Measurements from ENCODE around the gene CABP1. TPM values are rescaled to one million over a fixed set of nuclear protein-coding genes. Genes with fewer than 3 reads are reported as not detected.

The CABP1 gene
- total and polyA plus RNA-seq, 9 of the 15 experiments (the other 6 are each of a cell fraction or from before 2014, with no cell fraction given): not detected

DNA sequence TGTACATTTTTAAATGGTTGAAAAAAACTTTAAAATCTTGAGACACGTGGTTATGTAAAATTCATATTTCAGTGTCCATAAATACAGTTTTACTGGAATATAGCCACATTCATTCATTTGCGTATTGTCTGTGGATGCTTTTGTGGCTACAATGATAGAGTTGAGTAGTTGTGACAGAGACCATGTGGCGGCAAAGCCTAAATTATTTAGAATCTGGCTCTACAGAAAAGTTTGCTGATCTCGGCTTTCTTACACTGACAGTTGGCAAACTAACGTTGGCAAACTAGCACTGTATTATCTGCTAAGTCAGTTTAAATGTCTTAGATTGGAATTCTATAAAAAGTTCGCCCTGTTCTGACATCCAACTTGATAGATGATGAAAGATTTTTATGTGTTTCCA is 72.2 kb downstream of the CABP1 start:
- Histone ChIP-seq H3K4me3 (no peak overlapping the region), H3K9me1 (ENCODE audit: control insufficient read depth, insufficient read depth, low read length) (no peaks in the 10 kb centered on the region), H3K36me3 (ENCODE audit: control insufficient read depth, insufficient read depth, low read length) (peaks cover 44% of the 10 kb centered on the region), H3K9ac (ENCODE audit: insufficient read depth in 1 of 2, low read depth in 2 of 2, low read length in 2 of 2) (no peak overlapping the region), H2AFZ (ENCODE audit: low read depth, low read length) (no peak overlapping the region), H3K27me3 (ENCODE audit: control insufficient read depth in 2 of 2, insufficient read depth in 2 of 2, low read length in 2 of 2) (no peaks in the 10 kb centered on the region), H3K27ac (ENCODE audit: extremely low read depth, low read depth, low read length) (no peak overlapping the region), H3K4me2 (ENCODE audit: insufficient read depth, low read length) (no peak overlapping the region), H4K20me1 (replicated peaks; ENCODE audit: control insufficient read depth, insufficient read depth, low read length) (no peaks in the 10 kb centered on the region; the same call in 1 of the 2 replicates), H3K79me2 (ENCODE audit: control insufficient read depth, insufficient read depth, low read length) (peaks cover 16% of the 10 kb centered on the region), H3K9me3 (replicated peaks; ENCODE audit: control insufficient read depth, insufficient read depth, low read depth, low read length) (no peaks in the 10 kb centered on the region), H3K4me1 (replicated peaks in 1 of 2; ENCODE audit: control insufficient read depth in 2 of 2, insufficient read depth in 2 of 2, low read length in 2 of 2) (peaks cover 7 to 17% of the 10 kb centered on the region in 2 experiments; a peak in 4 of 5 replicates)
- no TSS peak for BruUV-seq (replicated peaks)
- TF ChIP-seq C11orf30 (IDR thresholded peaks at IDR 0.05; ENCODE audit: low read depth) (peak; percentile 32), GTF2A2 (tag; IDR thresholded peaks at IDR 0.05) (no peak), ZNF316 (IDR thresholded peaks at IDR 0.05) (peak; percentile 61), MAFK (IDR thresholded peaks at IDR 0.05; ENCODE audit: low read length) (peak; percentile 42; the same call in 1 of the 2 replicates)
- POLR2A ChIA-PET: interaction anchor here (1.2 to 2.8 kb wide), 2 partner anchors 7 to 20 kb away, joined by 3 to 22 read pairs; no protein-coding TSS in a partner anchor
- FAIRE-seq (peak; percentile 52), DNase-seq (ENCODE audit: extremely low read depth in 1 of 4, low spot score in 3 of 4) (no peak), ATAC-seq (no peak)
- WGBS (ENCODE audit: insufficient coverage, low coverage, missing lambda C conversion rate): 83% methylated on average over 6 of the region's 6 CpGs
- intact Hi-C loops (cut with micrococcal nuclease) (no loop called here), in situ Hi-C loops (cut with MboI) (loop anchor here (5.0 kb wide), 1 partner anchor 130 kb away; the partner anchor contains the start of gene POP5)
- CTCF ChIA-PET (ENCODE audit: low intra/inter-chr PET ratio): interaction anchor here (2.6 to 2.7 kb wide), 2 partner anchors 64 to 129 kb away, joined by 12 to 14 read pairs; no protein-coding TSS in a partner anchor

DNA sequence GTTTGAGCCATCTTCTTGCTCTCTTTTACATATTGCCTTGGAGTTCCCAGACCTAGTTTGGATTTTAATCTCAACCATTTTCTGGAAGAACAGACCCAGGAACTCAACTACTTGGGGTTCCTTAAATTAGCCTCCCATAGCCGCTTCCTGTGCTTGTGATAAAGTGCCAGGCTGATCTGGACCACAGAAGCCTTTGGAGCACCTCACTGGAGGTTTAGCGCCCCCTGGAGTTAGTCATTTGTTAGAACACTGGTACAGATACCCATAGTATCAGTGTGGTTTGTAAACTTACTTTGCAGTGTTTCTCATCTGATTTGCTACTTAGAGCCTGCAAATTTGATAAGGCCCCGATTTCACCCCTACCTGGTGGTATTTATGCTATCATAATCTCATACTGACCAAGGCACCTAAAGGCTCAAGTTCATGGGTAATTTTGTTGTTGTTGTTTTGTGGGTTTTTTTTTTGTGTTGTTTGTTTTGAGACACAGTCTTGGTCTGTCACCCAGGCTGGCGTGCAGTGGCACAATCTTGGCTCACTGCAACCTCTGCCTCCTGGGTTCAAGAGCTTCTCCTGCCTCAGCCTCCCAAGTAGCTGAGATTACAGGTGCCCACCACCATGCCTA is 73.5 kb downstream of the CABP1 start:
- in situ Hi-C loops (cut with MboI) (loop anchor here (5.0 kb wide), 1 partner anchor 132 kb away; the partner anchor contains the start of gene POP5), intact Hi-C loops (cut with micrococcal nuclease) (loop anchor here (1.0 kb wide), 2 partner anchors 67 to 131 kb away; no protein-coding TSS in a partner anchor)
- TF ChIP-seq SNRNP70 (optimal IDR thresholded peaks at IDR 0.05; ENCODE audit: low read depth, low read length) (no peak), HCFC1 (IDR thresholded peaks at IDR 0.05; ENCODE audit: low read depth, low read length) (no peak)
- TF ChIP-seq, protein P1, sequence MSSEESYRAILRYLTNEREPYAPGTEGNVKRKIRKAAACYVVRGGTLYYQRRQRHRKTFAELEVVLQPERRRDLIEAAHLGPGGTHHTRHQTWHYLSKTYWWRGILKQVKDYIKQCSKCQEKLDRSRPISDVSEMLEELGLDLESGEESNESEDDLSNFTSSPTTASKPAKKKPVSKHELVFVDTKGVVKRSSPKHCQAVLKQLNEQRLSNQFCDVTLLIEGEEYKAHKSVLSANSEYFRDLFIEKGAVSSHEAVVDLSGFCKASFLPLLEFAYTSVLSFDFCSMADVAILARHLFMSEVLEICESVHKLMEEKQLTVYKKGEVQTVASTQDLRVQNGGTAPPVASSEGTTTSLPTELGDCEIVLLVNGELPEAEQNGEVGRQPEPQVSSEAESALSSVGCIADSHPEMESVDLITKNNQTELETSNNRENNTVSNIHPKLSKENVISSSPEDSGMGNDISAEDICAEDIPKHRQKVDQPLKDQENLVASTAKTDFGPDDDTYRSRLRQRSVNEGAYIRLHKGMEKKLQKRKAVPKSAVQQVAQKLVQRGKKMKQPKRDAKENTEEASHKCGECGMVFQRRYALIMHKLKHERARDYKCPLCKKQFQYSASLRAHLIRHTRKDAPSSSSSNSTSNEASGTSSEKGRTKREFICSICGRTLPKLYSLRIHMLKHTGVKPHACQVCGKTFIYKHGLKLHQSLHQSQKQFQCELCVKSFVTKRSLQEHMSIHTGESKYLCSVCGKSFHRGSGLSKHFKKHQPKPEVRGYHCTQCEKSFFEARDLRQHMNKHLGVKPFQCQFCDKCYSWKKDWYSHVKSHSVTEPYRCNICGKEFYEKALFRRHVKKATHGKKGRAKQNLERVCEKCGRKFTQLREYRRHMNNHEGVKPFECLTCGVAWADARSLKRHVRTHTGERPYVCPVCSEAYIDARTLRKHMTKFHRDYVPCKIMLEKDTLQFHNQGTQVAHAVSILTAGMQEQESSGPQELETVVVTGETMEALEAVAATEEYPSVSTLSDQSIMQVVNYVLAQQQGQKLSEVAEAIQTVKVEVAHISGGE (CRISPR knock-in tag; IDR thresholded peaks at IDR 0.05): peak in 1 of 3 experiments; percentile 71; a peak in 2 of 6 replicates
- TF ChIP-seq, protein P2, sequence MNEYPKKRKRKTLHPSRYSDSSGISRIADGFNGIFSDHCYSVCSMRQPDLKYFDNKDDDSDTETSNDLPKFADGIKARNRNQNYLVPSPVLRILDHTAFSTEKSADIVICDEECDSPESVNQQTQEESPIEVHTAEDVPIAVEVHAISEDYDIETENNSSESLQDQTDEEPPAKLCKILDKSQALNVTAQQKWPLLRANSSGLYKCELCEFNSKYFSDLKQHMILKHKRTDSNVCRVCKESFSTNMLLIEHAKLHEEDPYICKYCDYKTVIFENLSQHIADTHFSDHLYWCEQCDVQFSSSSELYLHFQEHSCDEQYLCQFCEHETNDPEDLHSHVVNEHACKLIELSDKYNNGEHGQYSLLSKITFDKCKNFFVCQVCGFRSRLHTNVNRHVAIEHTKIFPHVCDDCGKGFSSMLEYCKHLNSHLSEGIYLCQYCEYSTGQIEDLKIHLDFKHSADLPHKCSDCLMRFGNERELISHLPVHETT (CRISPR knock-in tag; conservative IDR thresholded peaks at IDR 0.05 in 1 of 2, IDR thresholded peaks at IDR 0.05 in 1 of 2): no peak

More for the DNA sequence above, 73.5 kb downstream of the CABP1 start:
- Histone ChIP-seq H3K4me1 (replicated peaks in 1 of 2; ENCODE audit: control insufficient read depth in 2 of 2, insufficient read depth in 2 of 2, low read length in 2 of 2) (peaks cover 16 to 17% of the 10 kb centered on the region in 2 experiments; a peak in 4 of 5 replicates), H3K9me1 (ENCODE audit: control insufficient read depth, insufficient read depth, low read length) (no peaks in the 10 kb centered on the region), H3K4me2 (ENCODE audit: insufficient read depth, low read length) (no peak overlapping the region), H2AFZ (ENCODE audit: low read depth, low read length) (no peak overlapping the region), H3K36me3 (ENCODE audit: control insufficient read depth, insufficient read depth, low read length) (peaks cover 55% of the 10 kb centered on the region), H3K27ac (ENCODE audit: extremely low read depth, low read depth, low read length) (no peak overlapping the region), H4K20me1 (replicated peaks; ENCODE audit: control insufficient read depth, insufficient read depth, low read length) (no peaks in the 10 kb centered on the region; the same call in 1 of the 2 replicates), H3K79me2 (ENCODE audit: control insufficient read depth, insufficient read depth, low read length) (peaks cover 16% of the 10 kb centered on the region), H3K9me3 (replicated peaks; ENCODE audit: control insufficient read depth, insufficient read depth, low read depth, low read length) (no peaks in the 10 kb centered on the region), H3K9ac (ENCODE audit: insufficient read depth in 1 of 2, low read depth in 2 of 2, low read length in 2 of 2) (no peak overlapping the region), H3K4me3 (no peak overlapping the region), H3K27me3 (ENCODE audit: control insufficient read depth in 2 of 2, insufficient read depth in 2 of 2, low read length in 2 of 2) (no peaks in the 10 kb centered on the region)
- WGBS (ENCODE audit: insufficient coverage, low coverage, missing lambda C conversion rate): 18% methylated on average over 4 of the region's 4 CpGs
- POLR2A ChIA-PET: interaction anchor here (0.7 kb wide), 1 partner anchor 41 kb away, joined by 3 read pairs; no protein-coding TSS in a partner anchor
- peak; percentile 84 for FAIRE-seq
- DNase-seq (ENCODE audit: extremely low read depth in 1 of 4, low spot score in 3 of 4): peak; percentile 64 to 85 (median 70)
- peak; percentile 71 for ATAC-seq
- CTCF ChIA-PET (ENCODE audit: low intra/inter-chr PET ratio): interaction anchor here (2.6 to 2.7 kb wide), 2 partner anchors 66 to 130 kb away, joined by 12 to 14 read pairs; no protein-coding TSS in a partner anchor
- BruUV-seq (replicated peaks): no TSS peak
